HG03135 (cell line): ENCODE data around the gene UCP2.

ENCODE experiments used
- ATAC-seq: cut with Tn5 transposase; IDR thresholded peaks from one replicate; pipeline ENCODE4 v1.9.1; 2021; ENCODE audit warnings: mild to moderate bottlenecking, moderate library complexity; ENCODE audit not compliant: unreplicated experiment

The UCP2 gene

GRCh38 chr11:73972620-73973449 is 9.8 kb downstream of the UCP2 start:
- no peak for ATAC-seq

- no peak for ATAC-seq
Measured at GRCh38 chr11:73972187-73972586, 10.5 kb downstream of the UCP2 start.

- ATAC-seq, result no peak
Measured at GRCh38 chr11:73971175-73971719, 11.4 kb downstream of the UCP2 start.

GRCh38 chr11:73969991-73970800 is 12.4 kb downstream of the UCP2 start:
- no peak for ATAC-seq

GRCh38 chr11:73969091-73969490 is 13.6 kb downstream of the UCP2 start:
- ATAC-seq, result no peak

GRCh38 chr11:73968356-73968966 is 14.2 kb downstream of the UCP2 start:
- no peak for ATAC-seq

GRCh38 chr11:73965764-73966121 is 16.9 kb downstream of the UCP2 start:
- no peak for ATAC-seq

- ATAC-seq, result no peak
Measured at GRCh38 chr11:73965076-73965763, 17.4 kb downstream of the UCP2 start.

- ATAC-seq, result no peak
Measured at GRCh38 chr11:73963861-73964260, 18.8 kb downstream of the UCP2 start.

GRCh38 chr11:73962101-73962705 is 20.4 kb downstream of the UCP2 start:
- no peak for ATAC-seq

- no peak for ATAC-seq
Measured at GRCh38 chr11:73961321-73961720, 21.3 kb downstream of the UCP2 start.

GRCh38 chr11:73958521-73959141 is 24.0 kb downstream of the UCP2 start:
- ATAC-seq, result no peak

- no peak for ATAC-seq
Measured at GRCh38 chr11:73957654-73958361, 24.8 kb downstream of the UCP2 start.

GRCh38 chr11:73956876-73957653 is 25.6 kb downstream of the UCP2 start:
- ATAC-seq, result no peak

- no peak for ATAC-seq
Measured at GRCh38 chr11:73951797-73952196, 30.8 kb downstream of the UCP2 start.

- peak; percentile 83 for ATAC-seq
Measured at GRCh38 chr11:73950869-73951710, 31.6 kb downstream of the UCP2 start, which contains the start of gene DNAJB13. Gene DNAJB13, plus strand, starts transcription at chr11:73951026. Its CDS starts 44 bp downstream, at chr11:73951070.

GRCh38 chr11:73949912-73950311 is 32.7 kb downstream of the UCP2 start:
- no peak for ATAC-seq

GRCh38 chr11:73949246-73949645 is 33.4 kb downstream of the UCP2 start:
- ATAC-seq, result no peak
